ENCODE measurements around the gene LRRC4C.

LRRC4C gene

DNA sequence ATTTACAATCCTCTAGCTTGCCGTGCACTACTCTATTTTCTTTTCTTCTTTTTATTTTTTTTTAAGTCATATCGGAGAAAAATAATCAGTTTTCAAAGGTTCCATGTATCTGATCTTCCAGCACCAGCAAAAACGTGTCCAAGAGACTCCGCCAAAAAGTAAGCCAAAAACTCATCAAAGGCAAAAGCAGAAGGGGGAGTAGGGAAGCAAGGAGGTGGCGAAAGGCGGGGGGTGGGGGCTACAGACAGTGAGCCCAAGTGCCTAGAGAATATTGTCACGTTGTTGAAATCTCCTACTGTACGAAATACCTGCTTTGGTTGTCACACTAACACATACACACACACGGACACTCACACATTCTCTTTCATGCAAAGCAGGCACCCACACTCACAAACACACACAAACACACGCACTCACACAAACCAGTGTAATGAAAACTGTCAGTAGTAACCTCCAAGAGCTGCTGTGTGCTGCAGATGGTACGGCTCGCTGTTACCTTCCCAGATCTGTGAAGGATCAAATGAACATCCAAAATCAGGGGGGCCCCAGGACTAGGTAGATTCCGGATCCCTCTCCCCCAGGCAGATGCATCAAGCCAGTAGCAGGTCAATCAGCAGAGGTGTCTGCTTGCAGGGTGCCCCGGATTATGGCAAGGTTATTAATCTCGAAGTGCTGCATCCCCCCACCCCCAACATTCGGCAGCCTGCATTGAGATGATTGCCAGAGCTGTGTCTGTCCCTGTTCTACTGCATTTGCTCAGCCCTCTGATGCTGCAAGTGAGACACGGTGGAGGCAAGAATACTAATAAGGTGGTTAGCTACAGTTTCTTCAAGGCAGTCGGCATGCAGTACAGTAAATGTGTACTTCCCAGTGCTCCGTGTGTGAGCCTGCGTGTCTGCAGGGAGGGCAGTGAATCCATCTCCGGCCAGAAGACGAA lies at the start of gene LRRC4C:
LRRC4C (minus strand) TSS at position 188 of the 937 bp plus-strand sequence.
- DNase-seq, result no peak

DNA sequence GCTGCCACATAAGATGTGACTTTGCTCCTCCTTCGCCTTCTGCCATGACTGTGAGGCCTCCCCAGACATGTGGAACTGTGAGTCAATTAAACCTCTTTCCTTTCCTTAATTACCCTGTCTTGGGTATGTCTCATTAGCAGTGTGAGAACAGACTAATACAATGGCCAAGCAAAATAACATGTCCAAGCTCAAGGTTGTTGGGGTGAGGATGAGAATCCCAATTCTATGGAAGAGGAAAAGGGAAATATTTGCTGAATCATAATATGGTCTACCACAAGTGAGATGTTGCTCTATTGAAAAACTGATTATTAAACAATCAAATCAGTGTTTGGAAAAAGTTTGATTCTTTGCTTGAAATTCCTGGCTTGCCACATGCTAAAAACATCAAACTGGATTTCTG lies 48.7 kb upstream of the LRRC4C start:
- DNase-seq, result no peak

DNA sequence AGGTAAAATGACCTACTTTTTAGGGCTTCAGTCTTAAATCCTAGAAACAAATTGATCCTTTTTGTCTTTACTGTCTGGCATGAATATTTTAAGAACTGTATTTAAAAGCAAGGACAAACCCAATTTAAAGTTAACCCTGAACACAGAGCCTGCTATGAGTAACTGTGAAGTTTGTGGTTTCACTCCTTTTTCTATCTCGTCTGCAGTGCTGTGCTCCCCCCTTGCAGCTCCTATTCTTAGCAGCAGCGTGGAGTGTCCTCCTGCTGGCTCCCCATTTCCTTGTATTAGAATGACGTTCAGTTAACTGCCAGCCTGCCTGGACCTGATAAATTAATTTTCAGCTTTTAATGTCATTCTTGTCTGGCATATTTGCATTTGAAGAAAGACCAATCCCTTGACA lies 40.0 kb upstream of the LRRC4C start:
- DNase-seq, result no peak

DNA sequence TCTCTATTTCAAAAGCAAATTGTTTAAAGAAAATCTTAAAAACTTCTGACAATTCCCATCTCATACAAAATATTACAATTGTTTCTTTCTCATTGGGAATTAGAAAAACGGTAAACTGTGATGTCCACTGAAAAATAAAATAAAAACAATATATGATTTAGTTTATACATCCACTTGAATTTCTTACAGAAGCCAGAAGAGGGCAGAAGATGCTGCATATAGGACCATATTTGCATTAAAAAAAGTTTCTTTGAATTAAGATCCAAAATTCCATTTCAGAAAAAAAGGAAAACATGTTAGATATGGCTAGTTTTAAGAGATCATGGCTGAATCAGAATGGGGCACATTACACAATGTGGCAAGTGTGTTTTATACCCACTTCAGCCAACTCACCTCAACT lies 39.3 kb upstream of the LRRC4C start:
- no peak for DNase-seq

DNA sequence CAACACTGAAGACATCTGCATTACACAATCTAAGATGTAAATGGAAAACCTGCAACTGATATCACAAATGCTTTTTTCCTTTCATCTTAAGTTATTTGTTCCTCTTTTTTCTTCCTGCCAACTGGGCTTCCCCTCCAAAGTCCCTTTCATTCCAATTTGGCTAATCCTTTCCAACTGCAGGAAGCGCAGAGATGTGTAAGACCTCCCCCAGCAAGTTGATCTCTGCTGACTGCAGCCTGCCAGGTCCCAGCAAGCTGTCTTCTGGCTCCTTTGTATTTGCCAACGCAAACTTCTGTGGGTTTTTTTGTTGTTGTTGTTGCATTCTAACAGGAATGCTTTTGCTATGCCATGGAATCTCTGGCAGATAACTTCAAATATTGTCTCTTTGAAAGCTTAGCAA lies 38.5 kb upstream of the LRRC4C start:
- DNase-seq, result no peak

DNA sequence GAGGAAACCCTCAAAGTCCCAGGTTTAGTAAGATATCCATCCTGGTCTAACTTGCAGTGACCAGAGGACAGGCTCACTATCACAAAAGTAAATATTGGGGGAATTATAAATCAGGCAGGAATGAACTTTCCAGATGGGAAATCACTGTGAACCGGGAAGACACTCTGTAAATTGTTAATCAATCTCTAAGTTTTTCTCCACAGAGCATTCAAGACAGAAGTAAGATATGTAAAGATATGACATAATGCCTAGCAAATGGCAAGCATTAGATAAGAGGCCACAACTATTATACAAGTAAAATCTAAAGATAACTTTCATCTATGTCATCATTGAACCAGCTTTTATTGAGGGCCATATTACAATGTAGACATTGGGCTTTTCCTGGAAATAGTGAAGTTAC lies 35.3 kb upstream of the LRRC4C start:
- DNase-seq, result no peak

DNA sequence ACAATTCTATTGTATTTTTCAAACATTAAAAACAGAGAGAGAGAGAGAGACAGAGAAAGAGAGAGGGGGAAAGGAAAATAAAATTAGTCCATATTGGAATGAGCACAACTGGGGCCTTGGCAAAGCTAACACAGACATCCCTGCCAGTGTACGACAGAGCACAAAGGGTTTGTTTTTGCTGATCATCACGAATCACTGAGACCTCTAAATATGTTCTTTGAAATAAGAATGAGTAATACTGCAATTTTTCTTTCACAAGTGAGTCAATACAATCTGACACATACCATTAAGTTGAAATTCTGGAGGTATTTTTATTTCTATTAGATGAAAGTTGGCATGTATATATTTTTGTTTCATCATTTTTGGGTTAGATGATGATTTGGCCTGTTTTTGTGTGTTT lies 27.0 kb upstream of the LRRC4C start:
- DNase-seq, result no peak

DNA sequence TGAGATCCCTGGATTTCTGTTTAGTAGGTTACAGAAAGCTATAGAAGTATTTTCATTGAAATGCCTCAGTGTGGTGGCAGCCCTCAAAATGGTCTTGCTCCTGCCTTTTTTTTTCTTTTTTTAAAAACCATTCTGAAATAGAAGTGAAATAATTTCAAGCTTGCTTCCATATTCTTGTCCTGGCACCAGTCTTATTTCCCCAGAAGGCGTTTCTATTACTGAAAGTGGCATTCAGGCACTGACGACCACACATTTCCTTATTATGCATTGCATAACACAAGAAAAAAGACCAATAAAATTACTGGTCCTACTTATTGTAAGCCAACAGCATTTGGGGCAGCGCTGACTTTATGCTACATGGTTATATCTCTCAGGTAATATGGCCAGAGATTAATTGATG lies 24.5 kb upstream of the LRRC4C start:
- DNase-seq, result no peak

DNA sequence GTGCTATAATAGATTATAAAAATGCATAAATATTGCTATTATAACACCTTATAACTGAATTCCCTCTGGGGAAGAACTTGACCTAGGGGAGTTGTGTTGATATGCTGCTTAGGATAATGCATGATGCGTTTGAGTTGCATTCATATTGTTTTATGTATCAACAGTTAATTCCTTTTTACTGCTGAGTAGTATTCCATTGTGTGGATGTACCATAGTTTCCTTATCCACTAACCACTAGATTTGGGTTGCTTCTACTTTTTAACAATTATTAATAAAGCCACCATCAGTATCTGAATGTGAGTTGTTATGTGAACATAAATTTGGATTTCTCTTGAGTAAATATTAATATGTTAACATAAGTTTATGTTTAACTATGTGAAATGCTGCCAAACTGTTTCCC lies 19.7 kb upstream of the LRRC4C start:
- DNase-seq, result no peak

DNA sequence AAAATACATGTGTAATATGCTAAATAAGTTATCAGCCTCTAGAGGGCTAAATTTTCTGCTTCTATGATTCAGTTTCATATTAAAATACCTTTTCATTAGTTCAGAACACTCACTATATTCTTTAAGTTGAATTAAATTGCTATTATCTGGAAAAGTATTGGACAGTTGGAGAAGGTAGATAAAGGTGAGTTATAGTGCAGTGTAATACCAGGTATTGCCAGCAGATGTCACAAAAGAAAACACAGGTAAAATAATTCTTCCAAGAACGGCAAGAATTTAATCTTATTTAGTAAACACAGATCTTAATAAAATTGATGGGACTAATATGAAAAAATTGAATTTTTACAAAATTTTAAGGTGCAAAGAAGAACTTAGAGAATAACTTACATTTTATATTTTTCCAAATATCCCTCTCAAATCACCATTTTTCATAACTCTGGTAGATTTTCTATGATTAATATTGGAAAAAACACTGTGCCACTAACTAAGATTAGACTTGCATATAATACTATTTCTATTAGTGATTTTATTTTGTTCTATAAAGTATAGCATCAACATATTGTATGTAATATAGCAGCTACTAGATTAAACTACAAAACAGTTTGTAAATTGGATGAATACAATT lies 1.7 kb upstream of the LRRC4C start:
- no peak for DNase-seq

DNA sequence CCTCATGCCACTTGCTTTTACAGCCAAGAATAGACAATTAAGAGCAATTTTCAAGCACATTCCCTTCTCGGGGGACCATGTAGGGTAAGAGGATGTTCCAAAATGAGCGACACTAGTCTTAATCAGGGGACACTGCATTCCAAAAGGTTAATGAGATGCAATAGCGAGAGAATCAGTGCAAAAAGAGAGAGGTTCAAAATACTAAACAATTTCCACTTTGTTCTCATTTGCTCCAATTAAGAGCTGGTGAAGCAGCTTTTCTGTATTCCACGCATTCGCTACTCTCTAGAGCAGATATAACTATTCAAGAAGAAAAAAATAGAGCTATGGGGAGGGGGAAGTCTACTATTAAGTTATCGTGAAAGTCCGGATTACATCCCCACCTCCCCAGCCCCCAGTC lies 811 bp downstream of the LRRC4C start:
- DNase-seq, result no peak

DNA sequence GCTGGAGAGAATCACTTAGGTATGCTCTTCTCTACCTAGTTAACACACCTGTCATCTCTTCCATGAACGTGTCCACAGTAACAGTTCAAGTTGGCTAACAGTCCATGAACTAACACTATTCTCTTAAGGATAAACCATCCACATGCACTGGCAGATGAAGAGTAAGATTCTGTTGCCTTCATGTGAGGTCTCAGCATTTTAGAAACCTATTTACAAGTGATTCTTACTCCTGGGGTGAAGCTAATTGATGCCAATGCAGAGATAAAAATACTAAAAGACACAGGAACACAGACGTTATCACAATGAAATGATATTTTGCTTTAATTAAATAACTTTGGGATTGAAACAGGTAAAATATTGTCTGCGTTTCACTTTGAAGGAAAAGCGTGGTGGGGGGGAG lies 1.3 kb downstream of the LRRC4C start:
- no peak for DNase-seq

DNA sequence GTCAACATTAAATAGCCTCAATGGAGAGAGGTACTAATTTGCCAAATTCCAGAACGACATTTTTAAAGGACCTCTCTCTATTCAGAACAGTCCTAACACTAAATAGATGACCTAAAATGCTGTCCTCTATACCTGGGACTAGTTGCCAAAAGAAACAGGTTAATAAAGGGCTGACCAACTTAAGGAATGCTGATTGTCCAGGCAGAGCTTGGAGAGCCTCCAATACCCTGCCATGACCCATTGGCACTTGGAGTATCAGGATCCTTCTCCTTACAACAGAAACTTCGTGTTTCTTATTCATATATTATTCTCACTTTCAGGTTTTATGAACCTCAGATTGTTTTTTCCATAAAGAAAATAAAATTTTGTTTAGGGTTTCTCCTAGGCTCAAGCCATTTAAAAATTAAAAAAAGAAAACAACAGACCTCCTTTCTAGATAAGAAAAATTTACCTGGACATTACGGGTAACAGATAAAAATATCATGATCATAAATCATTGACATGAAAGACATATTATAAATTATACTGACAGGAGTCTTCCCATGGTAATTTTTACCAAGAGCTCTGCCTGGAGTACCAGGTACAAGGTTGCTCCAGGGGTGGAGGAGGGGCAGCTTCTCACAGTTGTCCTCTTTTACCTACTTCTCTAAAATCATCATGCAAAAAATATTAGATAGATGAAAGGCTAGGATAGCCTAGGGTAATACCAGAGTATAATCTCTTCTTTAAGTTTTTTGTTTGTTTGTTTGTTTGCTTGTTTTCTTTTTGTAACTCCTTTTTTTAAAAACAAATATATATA lies 2.0 kb downstream of the LRRC4C start:
- DNase-seq, result no peak

DNA sequence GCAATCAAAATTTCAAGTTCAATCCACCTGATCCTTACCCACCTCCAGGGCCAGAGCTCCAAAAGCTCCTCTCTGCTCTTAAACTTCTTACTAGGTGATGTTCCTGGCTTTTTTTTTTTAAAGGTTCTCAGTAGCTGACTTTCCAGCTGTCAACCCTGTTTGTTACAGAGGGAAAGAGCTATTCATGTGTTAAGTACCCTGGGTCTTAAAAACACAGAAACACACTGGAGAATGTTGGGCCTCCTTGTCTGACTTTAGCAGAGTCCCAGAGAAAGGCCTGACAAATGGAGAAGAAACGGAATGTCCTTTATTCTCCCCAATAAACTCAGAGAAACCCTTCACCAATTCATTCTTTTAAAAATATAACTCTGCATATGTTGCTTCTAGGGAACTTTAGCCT lies 3.2 kb downstream of the LRRC4C start:
- DNase-seq, result no peak

DNA sequence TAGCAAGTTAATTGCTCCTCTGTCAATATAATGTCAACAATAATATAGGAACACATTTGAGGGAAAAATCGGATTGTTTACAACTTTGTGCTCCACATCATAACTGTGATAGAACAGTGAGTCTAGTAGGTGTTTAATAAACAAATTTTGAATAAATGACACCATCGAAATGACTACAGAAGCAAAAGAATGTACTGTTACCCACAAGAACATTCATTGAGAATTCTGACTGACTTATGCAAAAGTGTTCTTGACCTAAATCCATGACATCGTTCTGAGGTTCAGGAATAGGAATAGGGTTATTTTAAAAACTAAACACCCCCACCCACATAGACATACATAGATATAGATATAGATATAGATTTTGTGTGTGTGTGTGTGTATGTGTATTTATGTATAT lies 8.4 kb downstream of the LRRC4C start:
- DNase-seq, result no peak

DNA sequence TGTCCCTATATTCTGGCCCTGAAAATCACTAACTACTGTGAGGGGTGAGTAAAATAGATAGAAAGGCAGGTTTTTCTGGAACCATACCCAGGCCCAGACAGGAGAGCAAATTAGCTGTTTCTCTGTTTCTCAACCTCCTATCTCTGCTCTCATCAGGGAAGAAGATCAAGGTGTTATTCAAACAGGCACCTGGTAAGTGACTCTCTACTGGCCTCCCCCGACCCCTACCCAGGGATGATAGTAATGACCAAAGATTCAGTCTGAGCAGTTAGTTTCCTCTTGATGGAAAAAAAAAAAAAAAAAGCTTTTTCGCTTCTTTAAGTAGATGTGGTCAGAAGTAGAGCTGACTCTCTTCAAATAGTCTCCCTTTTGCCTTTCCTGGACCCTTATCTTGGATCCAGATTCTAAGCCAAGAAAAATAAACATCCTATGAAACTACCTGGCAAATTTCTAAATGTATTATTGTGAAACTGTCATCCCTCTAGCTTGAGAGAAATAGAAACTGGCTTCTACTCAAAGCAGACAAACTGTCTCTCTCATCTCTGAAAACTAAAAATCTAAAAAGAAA lies 9.9 kb downstream of the LRRC4C start:
- DNase-seq, result no peak

DNA sequence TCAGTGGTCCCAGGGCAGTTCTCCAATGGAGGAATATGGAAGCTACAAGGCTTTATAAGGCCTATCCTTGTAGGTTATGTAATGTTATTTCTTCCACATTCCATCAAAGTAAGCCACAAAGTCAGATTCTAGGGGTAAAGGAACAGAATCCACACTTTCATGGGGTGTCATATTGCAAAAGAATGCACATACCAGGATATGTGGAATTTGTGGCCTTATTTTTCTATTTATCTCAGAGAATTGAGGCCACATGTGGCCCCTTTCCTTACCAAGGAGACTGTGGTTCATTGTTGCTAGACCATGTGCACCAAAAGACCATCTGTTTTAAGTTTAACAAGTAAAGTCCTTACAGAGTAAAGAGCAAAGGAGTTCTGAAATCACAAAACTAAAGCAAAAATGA lies 12.9 kb downstream of the LRRC4C start:
- DNase-seq, result no peak

DNA sequence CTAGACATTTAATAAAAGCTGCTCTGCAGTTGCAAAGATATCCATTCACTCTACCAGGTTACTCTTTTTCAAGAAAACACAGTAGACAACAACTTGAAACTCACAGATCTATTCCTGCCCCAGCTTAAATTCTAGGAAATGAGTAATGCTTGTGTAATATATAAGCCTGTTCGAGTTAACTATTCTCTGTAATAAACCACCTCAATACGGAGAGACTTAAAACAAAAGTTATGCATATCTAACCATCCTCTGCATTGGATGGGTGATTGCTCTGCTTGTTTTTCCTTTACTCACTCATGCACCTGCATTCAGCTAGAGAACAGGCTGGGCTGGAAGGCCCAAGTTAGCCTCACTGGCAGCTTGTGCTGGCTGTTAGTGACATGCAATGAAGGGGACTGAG lies 13.3 kb downstream of the LRRC4C start:
- no peak for DNase-seq

DNA sequence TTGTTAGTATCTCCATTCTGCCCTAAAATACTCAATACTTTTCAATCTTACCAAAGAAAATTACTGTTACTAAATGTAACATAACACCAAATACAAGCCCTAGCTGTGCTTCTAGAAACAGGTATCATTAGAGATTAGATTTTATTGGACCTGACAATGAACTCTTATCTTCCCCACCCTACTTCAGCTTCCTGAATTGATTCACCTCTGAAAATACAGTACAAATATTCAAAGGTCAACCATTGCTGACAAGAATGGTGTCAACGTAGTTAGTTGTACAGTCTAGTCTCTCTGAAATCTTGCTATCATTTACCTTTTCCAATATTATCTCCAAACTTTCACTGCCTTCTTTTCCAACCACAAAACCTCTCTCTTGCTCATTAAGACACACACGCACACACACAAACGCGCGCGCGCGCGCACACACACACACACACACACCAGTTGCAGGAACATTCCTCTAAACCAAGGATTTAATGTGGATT lies 22.4 kb downstream of the LRRC4C start:
- DNase-seq, result no peak

DNA sequence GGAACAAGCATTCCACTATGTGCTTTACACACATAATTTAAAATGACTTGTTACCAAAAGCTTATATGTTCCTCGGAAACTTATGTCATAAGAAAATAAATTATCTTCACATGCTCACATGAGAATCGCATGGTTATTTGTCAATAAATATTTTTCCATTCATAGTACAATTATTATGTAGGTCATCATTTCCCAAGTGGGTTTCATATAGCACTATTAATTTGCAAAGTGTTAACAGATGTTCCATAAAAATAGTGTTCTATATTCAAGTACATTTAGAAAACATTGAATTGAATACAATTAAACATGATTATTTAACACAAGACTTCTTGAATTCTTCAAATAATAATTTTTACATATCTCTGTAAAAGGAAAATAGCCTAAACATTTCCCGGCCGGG lies 23.9 kb downstream of the LRRC4C start:
- DNase-seq, result no peak

DNA sequence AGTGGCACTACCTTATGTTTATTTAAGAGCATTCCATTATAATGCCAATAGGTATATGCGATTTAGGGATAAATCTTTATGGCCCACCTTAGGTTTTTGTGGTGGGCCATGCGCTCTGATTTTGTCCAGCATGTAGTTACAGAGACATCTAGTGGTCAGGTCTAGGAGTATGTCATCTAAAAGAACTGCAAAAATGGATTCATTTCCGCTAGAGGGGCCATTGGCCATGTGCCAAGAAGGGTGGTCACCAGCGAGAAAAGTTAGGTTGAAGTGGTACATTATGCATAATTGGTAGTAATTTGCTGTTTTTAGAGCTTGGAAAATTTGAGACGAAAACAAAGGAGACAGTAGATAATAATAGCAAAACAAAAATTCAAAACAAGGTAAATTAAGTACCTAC lies 27.7 kb downstream of the LRRC4C start:
- DNase-seq, result no peak

DNA sequence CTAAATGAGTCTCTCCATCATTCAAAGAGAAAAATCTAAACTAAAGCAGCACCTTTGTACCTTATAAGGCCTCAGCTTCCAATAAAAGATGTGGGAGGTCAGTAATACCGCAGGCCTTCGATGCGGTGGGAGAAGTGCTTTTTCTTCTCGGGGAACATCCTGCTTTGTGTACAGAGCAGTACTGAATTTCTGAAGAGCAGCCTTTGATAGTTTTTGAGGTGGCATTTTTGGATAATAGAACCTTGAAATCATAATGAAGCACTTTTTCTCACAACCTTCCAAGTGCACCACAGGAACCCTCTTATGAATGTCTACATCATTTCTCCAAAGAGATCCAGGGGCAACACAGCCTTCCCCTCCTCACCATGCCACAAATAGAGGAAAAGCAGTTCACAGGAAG lies 39.6 kb downstream of the LRRC4C start:
- DNase-seq, result no peak

DNA sequence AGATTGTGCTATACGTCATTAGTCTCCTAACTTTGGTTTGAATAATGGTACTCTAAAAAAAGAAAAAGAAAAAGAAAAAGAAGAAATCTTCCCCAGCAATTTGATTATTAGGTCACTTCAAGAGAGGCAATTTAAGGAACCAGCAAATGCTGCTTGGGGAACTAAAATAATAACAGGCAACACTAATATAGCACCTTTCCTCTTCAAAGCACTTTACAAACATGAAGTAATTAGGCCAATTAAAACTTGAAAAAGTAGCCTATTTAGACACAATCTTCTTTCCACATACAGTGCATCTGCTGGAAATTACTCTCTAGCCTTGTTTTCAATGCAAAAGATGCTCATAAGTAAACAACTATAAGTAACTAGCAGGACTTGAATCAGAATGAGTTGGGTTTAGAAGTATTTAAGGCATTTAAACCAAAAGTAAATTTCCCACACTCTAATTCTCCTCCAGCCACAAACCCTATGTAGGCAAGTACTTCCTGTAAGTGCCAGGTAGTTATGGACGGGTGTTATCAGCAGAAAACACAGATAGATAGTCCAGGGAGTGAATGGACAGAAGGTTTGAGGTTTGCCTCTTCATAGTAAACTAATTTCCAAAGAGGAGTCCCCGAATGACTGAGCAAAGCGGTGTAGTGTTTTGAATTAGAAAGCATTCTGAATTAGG lies 44.5 kb downstream of the LRRC4C start:
- no peak for DNase-seq

Data from activated CD4-positive, alpha-beta T cell treated with anti-CD3 and anti-CD28 coated beads, Interleukin-2, amount 50 U/mL, for 4 hours (primary cell).